HUES48 (cell line): ENCODE measurements around the gene MYH16.
"Not testable (repeated sequence)": the region's sequence is repeated elsewhere in the genome, so short reads cannot be mapped to it uniquely, and the experiment has no call there.

Experiments
- H3K27ac ChIP-seq: one replicate; pipeline ENCODE4 v1.7.0; 2013; ENCODE audit warnings: low read depth, low read length, inconsistent platforms
- H3K27me3 ChIP-seq: 2 replicates; pipeline ENCODE4 v1.6.1; 2013; ENCODE audit warnings: mild to moderate bottlenecking, low read length; ENCODE audit not compliant: control insufficient read depth, insufficient read depth
- H3K36me3 ChIP-seq: 2 replicates; pipeline ENCODE4 v1.6.1; 2013; ENCODE audit warnings: low read length; ENCODE audit not compliant: control insufficient read depth, insufficient read depth
- H3K4me1 ChIP-seq: 2 replicates; pipeline ENCODE4 v1.6.1; 2013; ENCODE audit warnings: mild to moderate bottlenecking, low read length; ENCODE audit not compliant: control insufficient read depth, insufficient read depth
- H3K4me3 ChIP-seq: 2 replicates; pipeline ENCODE4 v1.5.1; 2013; ENCODE audit warnings: mild to moderate bottlenecking, low read depth, low read length
- H3K9ac ChIP-seq: 2 replicates; pipeline ENCODE4 v1.6.1; 2013; ENCODE audit warnings: mild to moderate bottlenecking, low read depth, low read length, moderate library complexity
- H3K9me3 ChIP-seq: 2 replicates; pipeline ENCODE4 v1.6.1; 2013; ENCODE audit warnings: low read length; ENCODE audit not compliant: control insufficient read depth, insufficient read depth

MYH16 gene

GRCh38 chr7:99284165-99284564, 11.5 kb downstream of the MYH16 start:
- H3K9ac ChIP-seq, H3K4me1 ChIP-seq, H3K27ac ChIP-seq, H3K9me3 ChIP-seq, H3K27me3 ChIP-seq, H3K4me3 ChIP-seq, H3K36me3 ChIP-seq: not testable (repeated sequence)

DNA sequence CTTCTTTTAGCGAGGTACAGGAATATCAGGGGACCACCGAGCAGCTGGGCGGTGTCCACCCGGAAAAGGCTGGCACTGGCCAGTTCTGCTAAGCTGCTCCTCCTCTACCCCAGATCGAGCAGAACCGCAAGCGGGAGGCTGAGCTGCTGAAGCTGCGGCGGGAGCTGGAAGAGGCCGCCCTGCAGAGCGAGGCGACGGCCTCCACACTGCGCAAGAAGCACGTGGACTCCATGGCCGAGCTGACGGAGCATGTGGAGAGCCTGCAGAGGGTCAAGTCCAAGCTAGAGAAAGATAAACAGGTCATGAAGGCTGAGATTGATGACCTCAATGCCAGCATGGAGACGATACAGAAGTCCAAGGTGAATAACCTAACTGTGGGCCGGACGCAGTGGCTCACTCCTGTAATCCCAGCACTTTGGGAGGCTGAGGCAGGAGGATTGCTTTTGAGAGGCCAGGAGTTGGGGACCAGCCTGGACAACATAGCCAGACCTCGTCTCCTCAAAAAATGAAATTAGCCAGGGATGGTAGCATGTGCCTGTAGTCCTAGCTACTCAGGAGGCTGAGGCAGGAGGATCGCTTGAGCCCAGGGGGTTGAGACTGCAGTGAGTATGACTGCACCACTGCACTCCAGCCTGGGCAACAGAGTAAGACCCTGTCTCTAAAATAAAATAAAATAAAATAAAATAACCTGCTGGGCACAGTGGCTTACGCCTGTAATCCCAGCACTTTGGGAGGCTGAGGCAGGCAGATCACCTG, 15.3 kb downstream of the MYH16 start:
- Histone ChIP-seq H3K27me3 (no peaks in the 10 kb centered on the region), H3K36me3 (no peaks in the 10 kb centered on the region), H3K27ac (no peak overlapping the region), H3K4me3 (no peak overlapping the region), H3K9me3 (no peaks in the 10 kb centered on the region), H3K9ac (no peak overlapping the region), H3K4me1 (no peaks in the 10 kb centered on the region)

GRCh38 chr7:99289185-99289584, 16.5 kb downstream of the MYH16 start:
- H3K27me3 ChIP-seq, result no peaks in the 10 kb centered on the region
- H3K27ac ChIP-seq, result no peak overlapping the region
- H3K9me3 ChIP-seq, result no peaks in the 10 kb centered on the region
- H3K4me3 ChIP-seq, result no peak overlapping the region
- H3K36me3 ChIP-seq, result no peaks in the 10 kb centered on the region
- H3K9ac ChIP-seq, result no peak overlapping the region
- no peaks in the 10 kb centered on the region for H3K4me1 ChIP-seq

- H3K4me1 ChIP-seq, H3K27ac ChIP-seq, H3K36me3 ChIP-seq, H3K27me3 ChIP-seq, H3K9me3 ChIP-seq, H3K4me3 ChIP-seq, H3K9ac ChIP-seq: not testable (repeated sequence)
These were observed 17.5 kb downstream of the MYH16 start for GRCh38 chr7:99290148-99290547.

DNA sequence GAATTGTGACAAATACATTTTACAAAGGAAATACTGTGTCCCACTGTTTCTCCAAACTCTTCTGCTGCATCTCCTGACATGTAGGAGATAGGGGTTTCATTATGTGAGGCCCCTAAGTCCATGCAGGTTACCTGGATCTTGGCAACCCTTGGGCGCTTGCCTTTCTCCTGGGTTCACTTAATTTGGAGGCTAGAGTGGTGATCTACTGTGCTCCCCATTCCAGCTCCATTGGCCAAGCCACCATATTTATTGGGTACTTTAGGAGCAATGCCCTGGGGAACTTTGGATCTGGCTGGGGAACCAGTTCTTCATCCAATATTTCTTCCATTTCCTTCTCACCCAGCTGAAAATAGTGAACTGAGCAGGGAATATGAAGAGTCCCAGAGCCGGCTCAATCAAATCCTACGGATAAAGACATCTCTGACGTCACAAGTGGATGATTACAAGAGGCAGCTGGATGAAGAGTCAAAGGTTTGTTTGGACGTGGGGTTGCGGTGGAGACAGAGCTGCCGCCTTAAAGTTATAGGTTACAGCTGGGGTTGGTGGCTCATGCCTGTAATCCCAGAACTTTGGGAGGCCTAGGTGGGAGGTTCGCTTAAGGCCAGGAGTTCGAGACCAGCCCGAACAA, 18.5 kb downstream of the MYH16 start:
- Histone ChIP-seq H3K9me3 (no peaks in the 10 kb centered on the region), H3K36me3 (no peaks in the 10 kb centered on the region), H3K9ac (no peak overlapping the region), H3K27me3 (no peaks in the 10 kb centered on the region), H3K4me3 (no peak overlapping the region), H3K4me1 (no peaks in the 10 kb centered on the region), H3K27ac (no peak overlapping the region)

- H3K4me3 ChIP-seq, result no peak overlapping the region
- no peaks in the 10 kb centered on the region for H3K9me3 ChIP-seq
- H3K9ac ChIP-seq, result no peak overlapping the region
- no peaks in the 10 kb centered on the region for H3K27me3 ChIP-seq
- no peaks in the 10 kb centered on the region for H3K36me3 ChIP-seq
- H3K27ac ChIP-seq, result no peak overlapping the region
- H3K4me1 ChIP-seq, result no peaks in the 10 kb centered on the region
These were observed 19.5 kb downstream of the MYH16 start for GRCh38 chr7:99292127-99292526.

DNA sequence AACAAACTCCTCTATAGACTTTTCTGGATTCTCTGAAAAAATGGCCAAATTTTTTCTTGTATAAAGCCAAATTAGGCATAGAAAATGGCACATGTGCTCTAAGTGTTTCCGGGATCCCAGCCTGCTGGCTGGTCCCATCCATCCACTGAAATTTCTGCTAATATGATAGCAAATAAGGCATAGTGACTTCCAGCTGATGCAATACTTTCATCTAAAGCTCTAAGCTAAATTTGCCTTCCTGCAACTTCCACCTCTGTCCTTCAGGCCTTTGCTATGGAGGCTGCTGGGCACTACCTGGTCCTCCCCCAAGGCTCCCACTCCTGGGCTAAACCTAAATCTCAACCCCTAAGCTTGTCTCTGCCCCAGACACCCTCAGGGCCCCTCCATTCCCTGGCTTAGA, 20.5 kb downstream of the MYH16 start:
- Histone ChIP-seq H3K9me3 (no peaks in the 10 kb centered on the region), H3K9ac (no peak overlapping the region), H3K27me3 (no peaks in the 10 kb centered on the region), H3K36me3 (no peaks in the 10 kb centered on the region), H3K27ac (no peak overlapping the region), H3K4me1 (no peaks in the 10 kb centered on the region), H3K4me3 (no peak overlapping the region)

DNA sequence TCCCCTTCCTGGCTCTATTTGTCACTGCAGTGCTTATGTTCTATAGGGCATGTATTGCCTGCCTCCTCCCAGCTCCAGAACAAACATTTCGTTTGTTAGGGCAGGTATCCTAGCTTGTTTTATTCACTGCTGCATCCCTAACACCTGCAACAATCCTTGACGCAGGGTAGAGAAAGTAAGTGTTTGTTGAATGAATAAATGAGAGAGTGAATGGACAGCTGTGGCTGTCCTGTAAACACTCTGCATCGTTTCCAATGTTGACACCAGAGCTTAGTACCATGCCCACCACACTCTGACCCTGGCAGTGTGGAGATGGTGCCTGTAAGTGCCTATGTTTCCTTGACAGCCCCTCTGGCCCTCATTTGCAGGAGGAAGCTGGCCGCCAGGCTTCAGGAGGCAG, 21.0 kb downstream of the MYH16 start:
- Histone ChIP-seq H3K9ac (no peak overlapping the region), H3K36me3 (no peaks in the 10 kb centered on the region), H3K27ac (no peak overlapping the region), H3K4me3 (no peak overlapping the region), H3K4me1 (no peaks in the 10 kb centered on the region), H3K9me3 (no peaks in the 10 kb centered on the region), H3K27me3 (no peaks in the 10 kb centered on the region)

DNA sequence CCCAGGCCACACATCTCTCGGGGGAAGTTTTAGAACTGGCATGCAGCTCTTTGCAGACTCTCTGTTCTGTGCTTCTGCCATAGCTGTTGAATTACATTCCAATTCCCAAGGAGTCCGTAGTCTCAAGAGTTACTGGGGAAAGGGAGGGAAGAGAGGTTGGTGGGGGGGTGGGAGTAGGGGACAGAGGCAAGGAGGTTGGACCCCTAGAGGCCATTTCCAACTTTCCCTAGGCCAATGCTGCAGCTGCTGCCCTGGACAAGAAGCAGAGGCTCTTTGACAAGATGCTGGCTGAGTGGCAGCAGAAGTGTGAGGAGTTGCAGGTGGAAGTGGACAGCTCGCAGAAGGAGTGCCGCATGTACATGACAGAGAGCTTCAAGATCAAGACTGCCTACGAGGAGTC, 23.8 kb downstream of the MYH16 start:
- Histone ChIP-seq H3K4me1 (no peaks in the 10 kb centered on the region), H3K9me3 (no peaks in the 10 kb centered on the region), H3K9ac (no peak overlapping the region), H3K27ac (no peak overlapping the region), H3K27me3 (no peaks in the 10 kb centered on the region), H3K4me3 (no peak overlapping the region), H3K36me3 (no peaks in the 10 kb centered on the region)

GRCh38 chr7:99301496-99301895, 28.9 kb downstream of the MYH16 start:
- Histone ChIP-seq H3K9me3 (no peaks in the 10 kb centered on the region), H3K9ac (no peak overlapping the region), H3K4me1 (no peaks in the 10 kb centered on the region), H3K4me3 (no peak overlapping the region), H3K27me3 (no peaks in the 10 kb centered on the region), H3K36me3 (no peaks in the 10 kb centered on the region), H3K27ac (no peak overlapping the region)

DNA sequence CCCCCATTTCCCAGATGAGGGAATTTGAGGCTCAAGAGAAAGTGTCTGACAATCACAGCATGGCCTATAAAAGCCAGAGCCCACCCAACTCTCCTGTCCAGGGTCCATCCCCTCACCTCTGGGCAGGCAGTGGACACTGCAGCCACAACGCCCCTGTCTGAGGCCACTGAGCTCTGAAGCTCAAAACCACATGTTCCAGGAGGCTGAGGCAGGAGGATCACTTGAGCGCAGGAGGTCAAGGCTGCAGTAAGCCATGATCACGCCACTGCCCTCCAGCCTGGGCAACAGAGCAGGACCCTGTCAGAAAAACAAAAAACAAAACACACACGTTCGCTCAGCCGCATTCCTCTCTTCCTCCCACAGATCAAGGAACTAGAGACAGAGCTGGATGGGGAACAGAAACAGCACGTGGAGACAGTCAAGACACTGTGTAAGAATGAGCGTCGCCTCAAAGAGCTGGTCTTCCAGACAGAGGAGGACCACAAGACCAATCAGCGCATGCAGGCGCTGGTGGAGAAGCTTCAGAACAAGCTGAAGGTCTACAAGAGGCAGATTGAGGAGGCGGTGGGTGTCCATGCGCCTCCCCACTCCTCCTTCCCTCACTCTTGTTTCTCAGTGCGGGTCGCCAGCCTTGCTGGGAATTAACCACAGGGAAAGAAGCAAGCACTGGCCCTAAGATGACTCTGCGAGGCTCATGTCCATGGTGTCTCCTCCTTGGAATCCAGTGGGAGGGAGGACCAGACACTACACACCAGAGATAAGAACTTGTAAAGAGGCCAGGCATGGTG, 33.0 kb downstream of the MYH16 start:
- no peak overlapping the region for H3K27ac ChIP-seq
- H3K4me1 ChIP-seq, result no peaks in the 10 kb centered on the region
- no peaks in the 10 kb centered on the region for H3K27me3 ChIP-seq
- no peaks in the 10 kb centered on the region for H3K9me3 ChIP-seq
- no peak overlapping the region for H3K4me3 ChIP-seq
- no peak overlapping the region for H3K9ac ChIP-seq
- no peaks in the 10 kb centered on the region for H3K36me3 ChIP-seq
